Fibroblast of villous mesenchyme (primary cell): ENCODE data around the gene S100B. TPM values are rescaled to one million over a fixed set of nuclear protein-coding genes. Genes with fewer than 3 reads are reported as not detected.
A peak's percentile ranks its signal among the peaks of the same experiment; 100 is the strongest.

Experiments used
- DNase-seq: peaks from one replicate; pipeline ENCODE4 v3.0.0-alpha.2; 2010; ENCODE audit warnings: low read depth
- H3K4me3 ChIP-seq: 2 replicates; pipeline ENCODE4 v1.5.1; 2011; ENCODE audit warnings: low read depth, mild to moderate bottlenecking, low read length
- CTCF ChIP-seq: IDR thresholded peaks from 2 replicates; pipeline ENCODE4 v1.5.1; 2012; ENCODE audit warnings: low read depth, mild to moderate bottlenecking, low read length; ENCODE audit not compliant: insufficient read depth
- total RNA-seq: library from RNA; depleted of rRNA; stranded (reverse); fragments of >200 nt; gene quantifications from 2 replicates; pipeline ENCODE4 v1.2.3, GENCODE V29; 2012

S100B gene
- total RNA-seq, 1 donor: not detected

- no peak for TF ChIP-seq CTCF
- no peak for DNase-seq
- no peak overlapping the region for H3K4me3 ChIP-seq
Measured at GRCh38 chr21:46572850-46573249, 32.0 kb downstream of the S100B start.

GRCh38 chr21:46570631-46571030 is 34.3 kb downstream of the S100B start:
- no peak for DNase-seq
- no peak for TF ChIP-seq CTCF
- H3K4me3 ChIP-seq: no peak overlapping the region

- no peak for TF ChIP-seq CTCF
- H3K4me3 ChIP-seq: no peak overlapping the region
- no peak for DNase-seq
Measured at GRCh38 chr21:46570119-46570518, 34.8 kb downstream of the S100B start.

- TF ChIP-seq CTCF: no peak
- H3K4me3 ChIP-seq: no peak overlapping the region
- DNase-seq: peak; percentile 22
Measured at GRCh38 chr21:46569081-46569480, 35.8 kb downstream of the S100B start.

GRCh38 chr21:46568562-46568961 is 36.3 kb downstream of the S100B start:
- H3K4me3 ChIP-seq: no peak overlapping the region
- no peak for DNase-seq
- no peak for TF ChIP-seq CTCF

GRCh38 chr21:46567348-46567747 is 37.5 kb downstream of the S100B start:
- H3K4me3 ChIP-seq: no peak overlapping the region
- TF ChIP-seq CTCF: no peak
- no peak for DNase-seq

- DNase-seq: no peak
- no peak overlapping the region for H3K4me3 ChIP-seq
- TF ChIP-seq CTCF: no peak
Measured at GRCh38 chr21:46564391-46564790, 40.5 kb downstream of the S100B start.
